ENCODE results near the gene PHACTR3. TPM values are rescaled to one million over a fixed set of nuclear protein-coding genes. Genes with fewer than 3 reads are reported as not detected.

Gene PHACTR3
- total RNA-seq, 2 donors from 2014 or later = 0.13 TPM; not detected in 1

GRCh38 chr20:59746155-59746554 lies 141.8 kb downstream of the PHACTR3 start:
- no peaks in the 10 kb centered on the region for H3K9me3 Mint-ChIP-seq
- H3K4me3 Mint-ChIP-seq = no peak overlapping the region
- DNase-seq = peak; percentile 24
- no peaks in the 10 kb centered on the region for H3K36me3 Mint-ChIP-seq (ENCODE audit: low read depth)
- peaks cover 2% of the 10 kb centered on the region for H3K4me1 Mint-ChIP-seq
- H3K36me3 ChIP-seq (ENCODE audit: control insufficient read depth, insufficient read depth, low read length) = no peaks in the 10 kb centered on the region
- H3K4me3 ChIP-seq (ENCODE audit: low read length) = no peak overlapping the region
- WGBS, 2 experiments (ENCODE audit: insufficient coverage in 1 of 2, insufficient read length in 1 of 2) = 78 to 92% methylated on average over 2 to 4 of the region's 4 CpGs
- peaks cover 7% of the 10 kb centered on the region for H3K27me3 ChIP-seq (ENCODE audit: control insufficient read depth, insufficient read depth, low read length, poor library complexity, severe bottlenecking)
- peaks cover 32% of the 10 kb centered on the region for H3K27me3 Mint-ChIP-seq (ENCODE audit: insufficient read depth)
- no peaks in the 10 kb centered on the region for H3K9me3 ChIP-seq (ENCODE audit: control insufficient read depth, low read length)
- no peaks in the 10 kb centered on the region for H3K4me1 ChIP-seq (ENCODE audit: control insufficient read depth, insufficient read depth, low read length)
- TF ChIP-seq, protein P1, sequence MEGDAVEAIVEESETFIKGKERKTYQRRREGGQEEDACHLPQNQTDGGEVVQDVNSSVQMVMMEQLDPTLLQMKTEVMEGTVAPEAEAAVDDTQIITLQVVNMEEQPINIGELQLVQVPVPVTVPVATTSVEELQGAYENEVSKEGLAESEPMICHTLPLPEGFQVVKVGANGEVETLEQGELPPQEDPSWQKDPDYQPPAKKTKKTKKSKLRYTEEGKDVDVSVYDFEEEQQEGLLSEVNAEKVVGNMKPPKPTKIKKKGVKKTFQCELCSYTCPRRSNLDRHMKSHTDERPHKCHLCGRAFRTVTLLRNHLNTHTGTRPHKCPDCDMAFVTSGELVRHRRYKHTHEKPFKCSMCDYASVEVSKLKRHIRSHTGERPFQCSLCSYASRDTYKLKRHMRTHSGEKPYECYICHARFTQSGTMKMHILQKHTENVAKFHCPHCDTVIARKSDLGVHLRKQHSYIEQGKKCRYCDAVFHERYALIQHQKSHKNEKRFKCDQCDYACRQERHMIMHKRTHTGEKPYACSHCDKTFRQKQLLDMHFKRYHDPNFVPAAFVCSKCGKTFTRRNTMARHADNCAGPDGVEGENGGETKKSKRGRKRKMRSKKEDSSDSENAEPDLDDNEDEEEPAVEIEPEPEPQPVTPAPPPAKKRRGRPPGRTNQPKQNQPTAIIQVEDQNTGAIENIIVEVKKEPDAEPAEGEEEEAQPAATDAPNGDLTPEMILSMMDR (conservative IDR thresholded peaks at IDR 0.05) = no peak
- H3K27ac Mint-ChIP-seq = no peak overlapping the region
- H3K9ac ChIP-seq (ENCODE audit: extremely low read depth, low read length, poor library complexity, severe bottlenecking) = no peak overlapping the region
- no peak overlapping the region for H3K27ac ChIP-seq (ENCODE audit: low read depth, low read length)

DNA sequence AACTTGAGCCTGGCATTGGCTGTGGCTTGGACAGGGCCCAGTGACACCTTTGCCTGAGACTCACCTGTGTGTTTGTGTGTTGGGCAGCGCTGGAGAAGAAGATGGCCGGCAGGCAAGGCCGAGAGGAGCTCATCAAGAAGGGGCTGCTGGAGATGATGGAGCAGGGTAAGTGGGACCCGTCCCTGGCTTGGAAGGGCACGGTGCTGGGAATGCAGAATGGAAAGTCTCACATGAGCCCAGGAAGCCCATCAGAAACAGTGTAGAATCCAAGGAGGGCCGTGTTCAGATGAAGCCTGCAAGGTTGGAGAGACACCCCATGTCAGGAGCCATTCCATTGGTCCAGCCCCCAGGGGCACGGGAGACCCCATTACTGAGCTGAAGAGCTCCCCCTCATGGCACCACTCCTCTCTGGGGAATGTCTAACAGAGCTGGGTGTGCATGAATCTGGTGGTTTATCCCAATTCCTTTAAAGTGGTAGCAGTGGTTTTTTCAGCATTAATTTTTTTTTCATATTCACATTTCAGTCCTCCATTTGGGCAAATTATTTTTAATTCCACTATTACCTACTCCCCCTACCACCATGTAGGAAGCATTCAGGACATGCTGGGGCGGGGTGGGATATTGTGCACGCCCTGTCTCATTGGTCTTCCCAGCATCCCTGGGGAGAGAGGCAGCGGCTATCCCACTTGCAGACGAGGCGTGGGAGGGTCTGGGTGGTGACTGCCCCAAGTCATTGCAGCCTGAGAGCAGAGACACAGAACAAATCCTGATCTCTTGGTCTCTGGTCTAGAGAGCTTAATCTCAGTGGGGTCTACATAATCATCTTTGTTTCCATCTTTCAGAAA lies 143.6 kb downstream of the PHACTR3 start:
- WGBS, 2 experiments (ENCODE audit: insufficient coverage in 1 of 2, insufficient read length in 1 of 2) = 75 to 91% methylated on average over 9 to 12 of the region's 12 CpGs
- no peak overlapping the region for H3K27ac Mint-ChIP-seq
- TF ChIP-seq, protein P1 (conservative IDR thresholded peaks at IDR 0.05) = peak; percentile 32

DNA sequence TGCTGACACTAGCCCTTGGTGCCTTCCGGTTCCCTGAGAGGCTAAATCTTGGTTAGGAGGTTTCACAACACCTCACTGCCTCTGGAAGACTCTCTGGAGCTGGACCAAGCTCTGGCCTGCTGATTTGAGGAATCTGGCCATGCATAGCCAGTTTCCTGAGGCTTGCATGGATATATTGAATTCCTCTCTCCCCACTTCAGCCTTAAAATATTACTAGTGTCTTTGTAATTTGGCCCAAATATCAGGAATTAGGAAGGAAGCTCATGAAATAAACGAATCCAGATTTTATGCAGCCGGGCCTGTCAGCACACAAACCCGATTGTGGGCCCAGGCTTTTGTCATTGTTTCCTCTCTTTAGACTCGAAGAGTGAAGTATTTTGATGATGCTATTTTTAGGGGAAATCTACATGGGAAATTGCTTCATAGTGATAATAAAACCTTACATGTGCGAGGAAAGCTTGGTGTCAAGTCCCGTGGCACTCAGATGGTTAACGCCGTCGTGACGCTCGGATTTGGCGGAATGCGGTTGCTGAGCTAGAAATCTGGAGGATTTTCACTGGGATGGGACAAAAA lies 144.4 kb downstream of the PHACTR3 start:
- Histone ChIP-seq H3K4me1 (ENCODE audit: control insufficient read depth, insufficient read depth, low read length) (no peaks in the 10 kb centered on the region), H3K9me3 (ENCODE audit: control insufficient read depth, low read length) (no peaks in the 10 kb centered on the region), H3K36me3 (ENCODE audit: control insufficient read depth, insufficient read depth, low read length) (no peaks in the 10 kb centered on the region), H3K27me3 (ENCODE audit: control insufficient read depth, insufficient read depth, low read length, poor library complexity, severe bottlenecking) (peaks cover 7% of the 10 kb centered on the region), H3K27ac (ENCODE audit: low read depth, low read length) (no peak overlapping the region), H3K4me3 (ENCODE audit: low read length) (no peak overlapping the region), H3K9ac (ENCODE audit: extremely low read depth, low read length, poor library complexity, severe bottlenecking) (no peak overlapping the region)
- Mint-ChIP-seq H3K4me1 (peaks cover 2% of the 10 kb centered on the region), H3K9me3 (no peaks in the 10 kb centered on the region), H3K27ac (no peak overlapping the region), H3K36me3 (ENCODE audit: low read depth) (no peaks in the 10 kb centered on the region), H3K27me3 (ENCODE audit: insufficient read depth) (peaks cover 44% of the 10 kb centered on the region), H3K4me3 (no peak overlapping the region)
- no peak for DNase-seq
- 88 to 94% methylated on average over 12 to 14 of the region's 14 CpGs for WGBS, 2 experiments (ENCODE audit: insufficient coverage in 1 of 2, insufficient read length in 1 of 2)
- TF ChIP-seq, protein P1 (conservative IDR thresholded peaks at IDR 0.05) = no peak

More for the DNA sequence above, 143.6 kb downstream of the PHACTR3 start:
- H3K9me3 Mint-ChIP-seq = no peaks in the 10 kb centered on the region
- H3K36me3 ChIP-seq (ENCODE audit: control insufficient read depth, insufficient read depth, low read length) = no peaks in the 10 kb centered on the region
- H3K4me3 Mint-ChIP-seq = no peak overlapping the region
- no peak overlapping the region for H3K9ac ChIP-seq (ENCODE audit: extremely low read depth, low read length, poor library complexity, severe bottlenecking)
- H3K4me1 ChIP-seq (ENCODE audit: control insufficient read depth, insufficient read depth, low read length) = no peaks in the 10 kb centered on the region
- no peak for DNase-seq
- peaks cover 37% of the 10 kb centered on the region for H3K27me3 Mint-ChIP-seq (ENCODE audit: insufficient read depth)
- H3K27ac ChIP-seq (ENCODE audit: low read depth, low read length) = no peak overlapping the region
- H3K4me3 ChIP-seq (ENCODE audit: low read length) = no peak overlapping the region
- H3K9me3 ChIP-seq (ENCODE audit: control insufficient read depth, low read length) = no peaks in the 10 kb centered on the region
- H3K36me3 Mint-ChIP-seq (ENCODE audit: low read depth) = no peaks in the 10 kb centered on the region
- H3K27me3 ChIP-seq (ENCODE audit: control insufficient read depth, insufficient read depth, low read length, poor library complexity, severe bottlenecking) = peaks cover 7% of the 10 kb centered on the region
- peaks cover 2% of the 10 kb centered on the region for H3K4me1 Mint-ChIP-seq
